NCI-H748 (cell line): Measurements from ENCODE around the gene LXN.
"Not testable (repeated sequence)": the region's sequence is repeated elsewhere in the genome, so short reads cannot be mapped to it uniquely, and the experiment has no call there.

Source experiments
- DNase-seq: peaks from one replicate; lab custom pipeline; 2025; ENCODE audit not compliant: unreplicated experiment; lab: John Stamatoyannopoulos, UW

Gene LXN, protein sequence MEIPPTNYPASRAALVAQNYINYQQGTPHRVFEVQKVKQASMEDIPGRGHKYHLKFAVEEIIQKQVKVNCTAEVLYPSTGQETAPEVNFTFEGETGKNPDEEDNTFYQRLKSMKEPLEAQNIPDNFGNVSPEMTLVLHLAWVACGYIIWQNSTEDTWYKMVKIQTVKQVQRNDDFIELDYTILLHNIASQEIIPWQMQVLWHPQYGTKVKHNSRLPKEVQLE

DNA sequence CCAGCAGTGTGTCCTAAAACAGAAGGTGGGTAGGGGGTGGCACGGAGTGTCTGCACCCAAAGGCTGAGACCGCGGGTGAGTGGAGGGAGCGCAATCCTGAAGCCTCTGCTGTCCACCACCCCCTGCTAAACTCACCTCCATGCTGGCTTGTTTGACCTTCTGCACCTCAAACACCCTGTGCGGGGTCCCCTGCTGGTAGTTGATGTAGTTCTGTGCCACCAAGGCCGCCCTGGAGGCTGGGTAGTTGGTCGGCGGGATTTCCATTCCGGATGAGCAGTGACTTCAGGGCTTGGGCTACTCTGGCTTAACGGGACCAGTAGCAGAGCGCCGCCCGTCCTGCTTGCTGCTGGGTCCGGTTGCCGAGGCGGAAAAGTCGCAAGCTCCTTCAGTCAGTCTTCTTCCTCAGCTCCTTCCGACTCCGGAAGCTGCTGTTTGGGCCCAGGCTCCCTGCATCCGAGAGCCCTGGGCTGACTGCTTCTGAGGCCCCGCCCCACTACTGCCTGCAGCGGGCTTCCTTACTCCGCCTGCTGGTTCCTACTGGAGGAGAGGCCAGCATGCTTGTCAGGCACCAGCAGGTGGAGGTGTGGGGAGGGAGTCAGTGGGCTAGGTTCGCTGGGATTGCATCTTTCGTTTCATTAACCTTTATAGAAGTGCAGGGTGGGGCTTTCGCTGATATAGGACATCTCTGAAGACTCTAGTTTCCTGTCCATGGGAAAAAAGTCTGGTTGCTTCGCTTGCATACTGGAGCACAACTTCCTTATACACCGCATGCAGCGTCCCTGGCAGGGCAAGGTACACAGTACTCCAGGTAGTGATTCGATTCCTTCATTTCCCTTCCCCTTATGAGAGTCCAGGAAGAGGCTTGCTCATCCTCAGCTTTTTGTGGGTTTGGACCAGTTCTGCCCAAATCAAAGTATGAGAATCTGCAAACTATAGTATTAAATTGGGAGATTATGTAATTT is at the start of gene LXN:
Gene LXN (minus strand): TSS at position 434 of the 962 bp plus-strand sequence. CDS start 170 bp downstream, at position 264.
- DNase-seq: no peak

DNA sequence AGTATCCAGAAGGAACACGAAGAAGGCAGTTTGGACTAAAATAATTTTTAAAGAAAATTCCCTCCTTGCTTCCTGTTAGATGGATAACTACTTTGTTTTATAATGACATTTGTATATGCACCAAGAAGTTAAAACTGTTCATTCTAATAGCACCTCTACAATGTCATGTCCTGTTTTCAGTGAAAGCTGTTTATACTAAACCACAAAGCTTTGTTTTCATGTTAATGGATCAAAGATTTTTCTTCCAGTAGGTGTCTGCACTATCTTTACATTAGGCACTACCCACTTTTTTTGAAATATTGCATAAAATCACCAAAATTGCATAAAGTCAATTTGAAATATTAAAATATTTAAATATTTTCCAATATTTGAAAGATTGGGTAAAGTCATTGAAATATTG is 49.7 kb upstream of the LXN start:
- DNase-seq: no peak

DNA sequence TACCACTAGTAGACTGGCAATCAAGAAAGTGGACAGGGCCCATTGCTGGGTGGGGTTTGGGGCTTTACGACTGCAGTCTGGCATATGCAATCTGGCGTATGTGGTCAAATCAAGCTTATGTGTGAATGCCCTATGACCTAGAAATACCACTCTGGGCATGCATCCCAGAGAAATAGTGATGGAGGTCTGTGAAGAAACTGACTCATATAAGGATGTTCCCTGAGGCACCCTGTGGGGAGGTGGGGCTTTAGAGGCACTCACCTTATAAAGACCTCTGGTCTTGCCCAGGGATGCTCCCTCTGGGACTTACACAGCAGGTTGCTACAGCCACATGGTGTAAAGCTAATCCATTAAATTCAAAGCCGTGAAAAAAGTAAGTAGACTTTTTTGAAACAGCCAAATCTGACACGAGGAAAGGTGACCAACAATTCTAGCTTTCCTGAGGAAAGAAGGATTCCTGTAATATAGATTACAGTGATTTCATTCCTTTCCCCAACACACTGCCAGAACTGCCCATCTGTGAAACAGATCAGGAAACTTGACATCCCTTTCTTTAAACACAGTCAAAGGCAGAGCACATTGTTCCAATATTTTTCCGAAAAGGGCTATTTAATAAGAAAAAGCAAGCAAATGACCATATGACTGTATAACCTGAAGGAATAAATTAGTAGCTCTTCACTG is 46.2 kb upstream of the LXN start:
- no peak for DNase-seq

DNA sequence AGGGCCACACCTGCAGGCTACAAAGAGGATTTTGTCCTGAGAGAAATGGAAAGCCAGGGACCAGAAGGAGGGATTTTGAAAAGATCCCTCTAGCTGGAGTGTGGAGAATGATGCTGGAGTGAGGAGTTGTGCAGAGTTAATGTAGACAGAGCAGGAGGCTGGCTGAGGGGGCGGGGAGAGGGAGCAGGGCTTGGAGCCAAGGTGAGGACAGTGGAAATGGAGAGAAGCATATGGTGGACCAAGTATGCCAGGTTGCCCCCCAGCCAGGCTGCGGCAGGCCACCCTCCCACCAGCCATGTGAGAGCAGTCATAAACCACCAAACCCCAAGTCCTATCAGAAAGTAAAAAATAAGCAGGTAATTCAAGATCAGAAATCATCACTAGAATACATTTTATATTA is 45.1 kb upstream of the LXN start:
- DNase-seq: no peak

DNA sequence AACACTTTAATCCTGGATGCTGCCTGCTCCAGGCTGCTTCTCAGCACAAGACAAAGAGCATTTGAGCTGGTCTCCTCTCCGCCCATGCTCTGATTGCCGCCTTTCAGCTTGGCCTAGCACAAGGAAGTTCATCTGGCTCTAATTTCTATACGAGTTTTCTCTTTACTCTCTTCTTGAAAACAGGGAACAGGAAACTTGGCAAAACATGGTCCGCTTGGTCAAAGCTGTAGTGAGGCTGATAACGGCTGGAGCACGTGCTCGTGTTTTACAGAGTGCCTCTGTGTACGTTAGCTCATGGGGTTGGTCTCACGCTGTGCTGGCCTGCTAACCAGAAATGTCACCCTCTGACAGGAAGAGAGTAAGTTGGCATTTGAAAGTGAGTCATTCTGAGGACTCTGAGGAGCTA is 40.6 kb upstream of the LXN start:
- no peak for DNase-seq

DNA sequence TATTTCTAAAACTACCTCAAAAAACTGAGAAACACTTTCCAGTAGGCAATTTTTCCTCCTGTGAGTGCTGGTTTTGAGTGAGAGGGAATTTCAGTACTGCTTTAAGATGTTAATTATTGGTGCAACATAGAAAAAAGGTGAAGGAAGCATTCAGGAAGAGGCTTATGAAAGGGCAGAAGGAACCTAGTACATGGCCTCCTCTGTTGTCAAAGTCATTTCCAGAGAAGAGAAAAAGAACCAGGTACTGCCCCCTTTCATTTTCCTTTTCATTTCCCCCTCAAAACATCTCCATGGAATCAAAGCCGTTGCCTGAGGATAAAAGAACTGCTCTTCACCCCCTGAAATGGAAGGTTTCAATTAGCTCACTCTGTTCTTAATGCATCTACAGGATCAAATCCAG is 40.0 kb upstream of the LXN start:
- no peak for DNase-seq

DNA sequence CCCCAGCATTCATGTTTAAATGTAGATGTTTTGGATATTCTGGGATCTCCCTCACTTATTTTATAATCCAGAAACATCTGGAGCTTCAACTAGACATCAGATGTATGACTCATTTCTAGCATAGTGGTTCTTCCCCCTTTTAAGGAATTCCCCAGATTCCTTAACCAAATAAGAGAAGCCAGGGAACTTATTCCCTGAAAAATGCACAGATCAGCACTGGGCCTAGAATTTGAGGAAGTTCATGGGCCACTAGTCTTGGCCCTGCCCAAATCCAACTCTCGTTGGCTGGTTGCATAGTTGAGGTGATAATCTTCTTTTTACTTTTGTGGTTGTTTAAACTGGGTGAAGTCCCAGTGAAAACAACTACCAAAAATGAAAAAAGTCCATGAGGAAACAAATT is 39.4 kb upstream of the LXN start:
- no peak for DNase-seq

DNA sequence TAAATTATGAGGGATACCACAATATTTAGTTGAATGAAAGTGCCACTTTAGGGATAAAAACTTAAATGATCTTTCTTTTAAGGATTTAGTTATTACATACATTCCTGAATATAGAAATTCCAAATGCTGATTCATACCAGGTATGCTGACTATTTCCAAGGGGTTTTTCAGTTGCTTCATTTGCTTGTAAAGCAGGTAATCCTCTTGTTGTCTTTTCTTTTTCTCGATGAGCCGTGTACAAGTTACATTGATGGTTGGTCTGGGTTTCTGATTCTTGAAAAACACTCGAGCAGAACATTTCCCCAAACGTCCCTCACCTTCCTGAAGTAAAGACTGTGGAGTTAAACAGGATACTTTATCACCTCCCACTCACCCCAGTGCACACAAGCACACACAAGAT is 38.2 kb upstream of the LXN start:
- DNase-seq: no peak

DNA sequence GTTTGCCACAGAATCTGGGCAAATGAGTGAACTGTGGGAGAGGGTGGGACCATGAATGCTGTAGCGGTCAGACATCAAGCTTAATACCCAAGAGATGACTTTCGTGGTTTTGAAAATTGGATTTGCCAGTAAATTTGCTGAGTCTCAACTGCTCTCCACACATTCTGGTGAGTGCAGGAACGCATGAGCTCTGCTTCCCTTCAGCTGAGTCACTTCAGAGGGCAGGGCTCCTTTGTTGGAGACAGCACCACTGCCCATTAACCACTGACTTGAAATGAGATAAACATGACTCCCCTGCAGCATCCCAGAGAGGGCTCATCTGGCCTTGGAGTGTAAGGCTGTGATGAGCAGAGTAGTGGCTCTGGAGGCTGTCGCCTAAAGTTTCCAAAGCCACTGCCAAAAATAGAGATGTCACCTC is 37.2 kb upstream of the LXN start:
- DNase-seq: no peak

DNA sequence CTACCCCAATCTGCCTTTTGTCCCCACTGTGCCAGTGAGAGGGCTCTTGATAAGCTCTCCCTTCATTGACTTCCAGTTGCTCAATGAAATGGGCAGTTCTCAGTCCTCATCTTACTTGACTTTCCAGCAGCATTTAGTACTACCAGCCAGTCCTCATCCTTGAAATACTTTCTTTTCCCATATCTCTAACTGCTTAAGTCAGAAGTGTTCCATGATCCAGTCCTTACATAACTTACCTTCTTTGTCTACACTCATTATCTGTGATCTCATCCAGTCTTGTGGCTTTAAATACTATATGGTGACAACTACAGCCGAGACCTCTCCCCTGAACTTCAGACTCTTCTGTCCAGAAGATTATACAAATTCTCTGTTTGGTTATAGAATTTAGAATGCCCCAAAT is 31.1 kb upstream of the LXN start:
- DNase-seq: no peak

DNA sequence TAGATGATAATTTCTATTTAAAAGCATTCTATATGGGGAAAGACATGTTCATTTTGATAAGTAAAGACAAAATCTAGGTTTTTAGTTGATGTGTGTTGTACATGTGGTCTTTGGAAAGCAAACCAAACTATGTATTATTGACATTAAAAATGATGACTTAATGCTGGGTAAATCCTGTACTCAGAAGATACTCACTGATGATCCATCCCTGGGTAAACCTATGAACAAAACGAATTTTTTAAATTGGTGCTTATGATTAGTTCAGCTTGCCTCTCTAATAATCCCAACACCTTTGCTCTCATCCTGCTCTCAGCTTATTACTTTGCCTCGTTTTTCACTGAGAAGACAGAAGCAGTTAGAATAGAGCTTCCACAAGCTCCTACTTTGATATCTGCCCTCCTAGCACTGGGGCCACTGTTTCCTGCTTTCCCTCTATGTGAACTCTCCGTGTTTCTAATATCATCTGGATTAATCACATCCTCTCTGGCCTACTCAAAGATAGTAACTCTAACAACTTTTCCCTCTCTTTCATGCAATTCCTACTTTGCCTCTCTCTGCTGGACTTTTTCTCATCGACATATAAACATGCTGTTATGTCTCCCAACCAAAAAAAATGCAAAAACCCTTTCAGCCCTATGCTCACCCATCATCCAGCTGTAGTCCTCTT is 30.5 kb upstream of the LXN start:
- DNase-seq: no peak

DNA sequence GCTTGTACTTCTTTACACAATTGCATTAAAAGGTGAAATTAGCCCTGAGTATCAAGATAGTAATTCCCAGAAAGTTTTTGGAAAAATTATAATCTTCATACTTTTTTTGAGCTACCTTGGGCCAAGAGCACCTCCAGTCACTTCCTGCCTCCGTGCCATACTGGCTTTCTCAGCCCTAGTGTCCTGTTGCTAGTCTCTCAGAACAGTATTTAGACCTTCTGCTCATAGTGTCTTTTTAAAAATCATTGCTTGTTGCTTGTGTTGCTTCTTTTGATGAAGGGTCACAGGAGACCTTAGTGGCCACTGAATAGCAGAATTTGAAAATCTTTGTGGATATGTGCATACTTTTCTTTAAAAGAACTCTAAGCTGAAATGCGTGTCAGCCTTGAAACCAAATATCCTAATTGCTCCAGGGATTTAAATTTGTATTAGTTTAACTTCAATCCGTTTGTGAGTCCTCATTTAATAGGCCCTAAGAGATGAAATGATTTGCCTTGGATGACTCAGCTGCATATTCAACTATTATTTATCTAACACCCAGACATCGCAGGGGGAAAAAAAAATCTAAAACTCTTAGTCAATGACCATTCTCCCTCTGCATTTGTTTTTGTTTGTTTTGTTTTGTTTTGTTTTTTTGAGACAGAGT is 29.1 kb upstream of the LXN start:
- no peak for DNase-seq

DNA sequence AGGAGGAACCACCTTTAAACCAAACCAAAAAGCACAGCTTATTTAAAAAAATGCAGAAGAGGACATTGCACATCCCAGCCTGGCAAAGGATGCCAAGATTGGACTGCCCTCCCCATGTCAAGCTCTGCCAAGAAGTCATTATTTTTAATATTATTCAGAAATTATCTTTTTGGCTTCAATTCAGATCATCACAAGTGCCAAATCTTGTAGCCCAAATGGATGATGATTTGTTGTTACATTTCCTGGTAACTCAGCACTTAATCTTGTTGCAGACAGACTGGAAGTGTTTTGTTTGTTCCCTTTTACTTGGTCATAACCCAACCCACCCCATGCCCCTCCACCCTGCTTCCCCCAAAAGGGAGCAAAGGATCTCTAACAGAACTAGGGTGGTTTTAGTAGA is 28.1 kb upstream of the LXN start:
- DNase-seq: no peak

DNA sequence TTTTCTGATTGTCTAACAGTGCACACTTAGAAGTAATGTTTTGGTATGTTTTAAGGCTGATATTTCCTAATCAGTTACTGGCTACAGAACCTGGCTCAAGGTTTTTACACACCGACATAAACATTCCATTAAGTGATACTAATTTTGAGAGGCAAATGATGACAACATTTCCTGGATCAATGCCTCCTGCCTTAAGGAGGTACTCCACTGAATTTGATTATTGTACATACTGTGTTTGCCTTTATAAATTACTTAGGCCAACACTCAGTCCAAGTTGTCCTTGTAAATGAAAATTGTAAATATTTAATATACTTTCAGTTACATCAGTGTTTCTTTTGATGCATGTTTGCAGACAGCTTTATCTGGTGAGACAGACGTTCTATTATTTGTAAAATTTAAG is 24.2 kb upstream of the LXN start:
- no peak for DNase-seq

DNA sequence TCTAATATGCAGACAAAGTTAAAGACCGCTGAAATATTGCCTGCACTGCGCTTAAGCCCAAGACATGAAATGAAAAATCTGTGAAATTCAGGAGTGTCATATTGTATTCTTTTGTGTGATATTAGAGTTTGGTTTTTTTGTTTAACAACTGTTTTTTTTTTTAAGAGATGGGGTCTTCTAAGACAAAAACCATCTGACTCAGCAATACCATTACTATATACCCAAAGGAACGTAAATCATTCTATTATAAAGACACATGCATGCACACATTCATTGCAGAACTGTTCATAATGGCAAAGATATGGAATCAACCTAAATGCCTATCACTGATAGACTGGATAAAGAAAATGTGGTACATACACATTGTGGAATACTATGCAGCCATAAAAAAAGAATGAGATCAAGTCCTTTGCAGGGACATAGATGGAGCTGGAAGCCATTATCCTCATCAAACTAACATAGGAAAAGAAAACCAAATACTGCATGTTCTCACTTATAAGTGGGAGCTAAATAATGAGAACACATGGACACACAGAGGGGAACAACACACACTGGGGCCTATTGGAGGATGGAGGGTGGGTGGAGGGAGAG is 21.5 kb upstream of the LXN start:
- DNase-seq: not testable (repeated sequence)

DNA sequence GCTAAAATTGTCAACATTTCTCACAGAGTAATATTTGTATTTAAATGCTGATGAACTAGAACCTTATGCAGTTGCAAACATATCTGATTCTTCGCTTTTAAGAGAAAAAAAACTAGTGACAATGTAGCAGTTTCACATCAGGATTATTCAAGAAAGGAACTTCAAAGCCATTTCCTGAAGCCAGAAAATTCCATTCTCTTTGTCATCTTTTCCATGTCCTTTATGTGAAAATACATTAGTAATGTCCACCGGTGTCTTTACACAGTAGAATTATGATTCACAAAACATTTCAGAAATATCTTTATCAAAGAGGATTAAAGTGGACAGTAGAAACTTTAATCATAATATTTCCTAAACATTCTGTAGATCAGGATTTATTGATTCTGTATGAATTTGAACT is 12.7 kb upstream of the LXN start:
- no peak for DNase-seq

DNA sequence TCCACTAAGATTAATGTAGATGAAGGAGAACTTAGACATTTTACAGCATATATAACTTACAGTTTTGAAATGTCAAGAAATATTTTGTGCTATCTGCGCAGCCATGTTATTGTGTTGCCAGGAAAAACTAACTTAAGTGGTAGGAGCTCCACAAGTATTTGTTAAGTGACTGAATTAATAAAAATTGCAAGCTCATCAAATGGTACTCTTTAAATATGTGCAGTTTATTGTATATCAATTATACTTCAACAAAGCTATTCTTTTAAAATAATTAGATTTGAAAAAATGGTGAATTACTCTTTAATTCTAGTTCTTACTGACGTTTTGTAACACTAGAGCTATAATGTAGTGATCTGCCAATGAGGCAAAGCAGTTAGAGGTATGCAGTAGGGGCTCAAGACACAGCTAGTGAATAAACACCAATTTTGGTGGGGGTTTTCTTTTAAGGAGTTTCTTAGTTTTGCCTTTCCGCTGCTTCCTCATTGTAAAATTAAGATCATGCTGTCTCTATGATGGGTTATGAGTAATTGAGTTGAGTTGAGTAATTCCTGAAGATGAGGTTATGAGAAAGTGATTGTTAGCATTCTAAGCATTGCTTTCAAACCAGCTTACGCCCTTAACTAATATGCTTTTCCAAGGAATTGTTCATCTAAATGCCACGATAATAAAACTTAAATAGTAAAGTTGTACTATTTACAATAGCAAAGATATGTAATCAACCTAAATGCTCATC is 10.9 kb upstream of the LXN start:
- no peak for DNase-seq

DNA sequence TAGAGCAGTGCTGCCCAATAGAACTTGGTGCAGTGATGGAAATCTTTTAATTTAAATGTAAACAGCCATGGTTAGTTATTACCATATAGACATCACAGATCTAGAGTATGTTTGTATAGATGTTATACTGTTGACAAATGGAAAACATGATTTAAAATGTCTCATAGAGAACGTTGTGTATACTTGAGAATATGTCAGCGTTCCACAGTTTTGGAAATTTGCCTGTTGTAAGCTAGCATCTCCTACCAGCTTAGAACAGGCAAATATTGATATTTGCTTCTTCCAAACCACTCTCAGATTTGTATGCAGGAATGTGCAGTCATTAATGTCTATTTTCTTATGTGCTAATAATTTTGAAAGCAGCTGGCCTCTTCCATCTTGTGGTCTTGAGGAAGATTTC is 8.4 kb upstream of the LXN start:
- no peak for DNase-seq

DNA sequence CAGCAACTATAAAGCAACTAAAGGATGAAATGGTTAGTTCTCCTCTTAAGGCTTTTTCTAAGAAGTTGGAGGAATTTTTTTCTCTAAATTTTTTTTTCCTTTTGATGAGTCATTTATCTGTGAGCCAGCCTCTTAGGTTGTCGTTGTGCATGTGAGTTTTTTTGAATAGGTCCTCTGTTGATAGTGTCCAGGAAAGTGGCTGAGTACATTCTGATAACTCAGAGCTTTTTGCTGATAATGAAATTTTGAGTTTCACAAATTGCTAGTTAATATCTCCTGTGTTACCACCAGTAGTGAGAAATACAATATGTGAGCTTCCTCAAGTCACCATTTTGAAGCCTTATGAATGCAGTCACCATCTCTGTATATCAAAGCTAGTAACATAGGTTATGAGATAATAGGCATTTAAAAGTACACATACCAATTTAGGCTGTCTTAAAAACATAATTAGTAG is 7.1 kb upstream of the LXN start:
- no peak for DNase-seq

DNA sequence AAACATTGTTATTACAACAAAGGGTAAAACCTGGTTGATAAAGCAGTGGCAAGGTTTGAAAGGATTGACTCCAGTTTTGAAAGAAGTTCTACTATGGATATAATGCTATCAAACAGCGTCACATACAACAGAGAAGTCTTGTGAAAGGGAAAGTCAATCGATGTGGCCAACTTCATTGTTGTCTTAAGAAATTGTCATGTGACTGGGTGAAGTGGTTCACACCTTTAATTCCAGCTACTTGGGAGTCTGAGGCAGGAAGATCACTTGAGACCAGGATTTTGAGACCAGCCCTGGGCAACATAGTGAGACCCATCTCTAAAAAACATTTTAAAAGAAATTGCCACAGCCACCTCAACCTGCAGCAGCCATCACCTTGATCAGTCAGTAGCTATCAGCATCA is 6.2 kb upstream of the LXN start:
- DNase-seq: no peak
